Osteoblast (primary cell): ENCODE data around the gene RGS17. TPM values are rescaled to one million over a fixed set of nuclear protein-coding genes. Genes with fewer than 3 reads are reported as not detected.

ENCODE experiments used
- DNase-seq: peaks from one replicate; pipeline ENCODE4 v3.0.0; 2011; ENCODE audit warnings: low spot score, mixed read lengths; ENCODE audit not compliant: insufficient read length; ENCODE audit errors: missing footprints
- H2AFZ ChIP-seq: 2 replicates; pipeline ENCODE4 v1.6.0; 2011; ENCODE audit warnings: mild to moderate bottlenecking, low read length
- H3K27ac ChIP-seq: 2 replicates; pipeline ENCODE4 v1.5.1; 2011; ENCODE audit warnings: mild to moderate bottlenecking, low read depth, low read length, moderate library complexity
- H3K27me3 ChIP-seq: 2 replicates; pipeline ENCODE4 v1.6.0; 2012; ENCODE audit warnings: mild to moderate bottlenecking, control low read depth, inconsistent platforms, low read length, moderate library complexity; ENCODE audit not compliant: insufficient read depth
- H3K36me3 ChIP-seq: 2 replicates; pipeline ENCODE4 v1.5.1; 2011; ENCODE audit warnings: mild to moderate bottlenecking, low read length, control low read depth, moderate library complexity; ENCODE audit not compliant: insufficient read depth
- H3K4me1 ChIP-seq: 2 replicates; pipeline ENCODE4 v1.5.1; 2011; ENCODE audit warnings: mild to moderate bottlenecking, low read length, control low read depth, moderate library complexity; ENCODE audit not compliant: insufficient read depth
- H3K4me2 ChIP-seq: 2 replicates; pipeline ENCODE4 v1.6.0; 2011; ENCODE audit warnings: mild to moderate bottlenecking, low read length; ENCODE audit not compliant: insufficient read depth
- H3K4me3 ChIP-seq: fragments of 200-600 bp; sonication (generic); 3 replicates; pipeline ENCODE4 v1.5.1; 2012; ENCODE audit warnings: mild to moderate bottlenecking, low read length, inconsistent platforms; ENCODE audit not compliant: insufficient read depth
- H3K79me2 ChIP-seq: 2 replicates; pipeline ENCODE4 v1.6.0; 2012; ENCODE audit warnings: mild to moderate bottlenecking, low read length, control low read depth, inconsistent platforms; ENCODE audit not compliant: insufficient read depth
- H3K9me3 ChIP-seq: 2 replicates; pipeline ENCODE4 v1.5.1; 2011; ENCODE audit warnings: low read depth, low read length, control low read depth
- H4K20me1 ChIP-seq: 2 replicates; pipeline ENCODE4 v1.6.0; 2012; ENCODE audit warnings: mild to moderate bottlenecking, low read length, control low read depth; ENCODE audit not compliant: insufficient read depth
- total RNA-seq: library from RNA; depleted of rRNA; stranded (reverse); fragments of >200 nt; gene quantifications from 2 replicates; pipeline ENCODE4 v1.2.3, GENCODE V29; 2012
- TF ChIP-seq, protein P1 (sequence below): IDR thresholded peaks from 2 replicates; pipeline ENCODE4 v1.5.1; 2011; ENCODE audit warnings: mild to moderate bottlenecking, low read depth, low read length, moderate library complexity; ENCODE audit errors: extremely low read depth

Gene RGS17
- total RNA-seq, 1 donor = 1.4 TPM

DNA sequence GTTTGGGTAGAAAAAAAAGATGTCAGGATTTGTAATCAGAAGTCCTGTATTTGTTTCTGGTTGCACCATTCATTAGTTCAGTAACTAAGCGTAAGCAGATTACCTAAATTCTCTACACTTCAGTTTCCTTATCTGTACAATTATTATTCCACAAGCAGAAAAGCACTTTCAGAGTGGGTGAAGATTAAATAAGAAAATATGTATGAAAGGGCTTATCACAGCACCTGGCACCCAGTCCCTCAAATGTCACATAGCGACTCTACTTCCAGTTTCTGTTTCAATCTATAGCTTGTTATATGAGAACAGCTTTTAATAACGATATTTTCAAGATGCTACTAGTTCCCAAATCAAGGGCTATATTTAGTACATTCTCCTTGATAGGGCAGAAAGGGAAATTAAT is 31.4 kb downstream of the RGS17 start:
- TF ChIP-seq, protein P1, sequence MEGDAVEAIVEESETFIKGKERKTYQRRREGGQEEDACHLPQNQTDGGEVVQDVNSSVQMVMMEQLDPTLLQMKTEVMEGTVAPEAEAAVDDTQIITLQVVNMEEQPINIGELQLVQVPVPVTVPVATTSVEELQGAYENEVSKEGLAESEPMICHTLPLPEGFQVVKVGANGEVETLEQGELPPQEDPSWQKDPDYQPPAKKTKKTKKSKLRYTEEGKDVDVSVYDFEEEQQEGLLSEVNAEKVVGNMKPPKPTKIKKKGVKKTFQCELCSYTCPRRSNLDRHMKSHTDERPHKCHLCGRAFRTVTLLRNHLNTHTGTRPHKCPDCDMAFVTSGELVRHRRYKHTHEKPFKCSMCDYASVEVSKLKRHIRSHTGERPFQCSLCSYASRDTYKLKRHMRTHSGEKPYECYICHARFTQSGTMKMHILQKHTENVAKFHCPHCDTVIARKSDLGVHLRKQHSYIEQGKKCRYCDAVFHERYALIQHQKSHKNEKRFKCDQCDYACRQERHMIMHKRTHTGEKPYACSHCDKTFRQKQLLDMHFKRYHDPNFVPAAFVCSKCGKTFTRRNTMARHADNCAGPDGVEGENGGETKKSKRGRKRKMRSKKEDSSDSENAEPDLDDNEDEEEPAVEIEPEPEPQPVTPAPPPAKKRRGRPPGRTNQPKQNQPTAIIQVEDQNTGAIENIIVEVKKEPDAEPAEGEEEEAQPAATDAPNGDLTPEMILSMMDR = no peak
- Histone ChIP-seq H3K27ac (no peak overlapping the region), H4K20me1 (no peaks in the 10 kb centered on the region), H3K36me3 (no peaks in the 10 kb centered on the region), H3K27me3 (no peaks in the 10 kb centered on the region), H3K9me3 (no peaks in the 10 kb centered on the region), H2AFZ (no peak overlapping the region), H3K4me1 (no peaks in the 10 kb centered on the region), H3K4me2 (no peak overlapping the region), H3K4me3 (no peak overlapping the region), H3K79me2 (no peaks in the 10 kb centered on the region)
- no peak for DNase-seq

DNA sequence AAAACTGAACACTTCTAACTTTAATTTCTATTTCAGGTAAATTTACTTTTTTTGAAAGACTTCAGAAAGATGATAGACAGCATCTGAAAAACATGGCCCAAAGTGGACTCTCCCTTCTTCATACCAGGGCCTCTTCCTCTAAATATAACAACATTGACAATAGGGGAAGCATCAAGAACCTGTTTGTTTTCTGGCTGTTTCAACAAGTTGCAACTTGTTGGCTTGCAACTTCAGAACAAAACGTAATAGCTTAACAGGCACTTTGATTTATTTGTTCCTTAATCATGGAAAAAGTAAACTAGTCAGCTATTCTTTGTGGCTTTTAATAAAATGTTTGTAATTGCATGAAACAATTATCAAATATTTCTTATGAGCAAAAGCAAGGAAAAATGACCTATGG is 34.3 kb downstream of the RGS17 start:
- no peak overlapping the region for H3K4me2 ChIP-seq
- no peaks in the 10 kb centered on the region for H3K27me3 ChIP-seq
- peaks cover 13% of the 10 kb centered on the region for H3K4me1 ChIP-seq
- H3K79me2 ChIP-seq = no peaks in the 10 kb centered on the region
- no peaks in the 10 kb centered on the region for H3K36me3 ChIP-seq
- no peak overlapping the region for H2AFZ ChIP-seq
- TF ChIP-seq, protein P1 = no peak
- H3K4me3 ChIP-seq = no peak overlapping the region
- no peak for DNase-seq
- H3K9me3 ChIP-seq = no peaks in the 10 kb centered on the region
- H4K20me1 ChIP-seq = no peaks in the 10 kb centered on the region
- no peak overlapping the region for H3K27ac ChIP-seq

DNA sequence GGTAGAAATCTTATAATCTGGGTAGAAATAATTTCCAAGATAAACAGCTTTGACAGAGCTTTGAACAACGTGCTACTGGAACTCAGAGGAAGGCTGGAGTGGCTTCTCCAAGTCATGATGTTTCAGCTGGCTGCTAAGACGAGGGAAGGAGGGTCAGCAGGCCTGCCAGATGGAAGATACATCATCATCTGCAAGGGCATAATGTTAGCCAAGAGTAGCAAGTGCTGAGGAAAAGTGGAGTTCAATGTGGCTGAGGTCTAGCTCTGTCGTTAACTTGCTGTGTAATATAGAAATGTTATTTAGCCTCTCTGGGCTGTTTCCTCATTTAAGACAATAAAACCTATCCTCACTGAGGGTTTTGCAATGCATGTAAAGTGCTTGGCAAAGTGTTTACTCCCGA is 35.1 kb downstream of the RGS17 start:
- TF ChIP-seq, protein P1 = no peak
- H3K4me2 ChIP-seq = no peak overlapping the region
- H3K4me3 ChIP-seq = no peak overlapping the region
- peak overlapping the region; percentile 53 for H2AFZ ChIP-seq
- no peaks in the 10 kb centered on the region for H3K36me3 ChIP-seq
- H3K4me1 ChIP-seq = peaks cover 17% of the 10 kb centered on the region
- no peak for DNase-seq
- no peaks in the 10 kb centered on the region for H3K9me3 ChIP-seq
- H4K20me1 ChIP-seq = no peaks in the 10 kb centered on the region
- H3K27ac ChIP-seq = no peak overlapping the region
- no peaks in the 10 kb centered on the region for H3K27me3 ChIP-seq
- no peaks in the 10 kb centered on the region for H3K79me2 ChIP-seq

DNA sequence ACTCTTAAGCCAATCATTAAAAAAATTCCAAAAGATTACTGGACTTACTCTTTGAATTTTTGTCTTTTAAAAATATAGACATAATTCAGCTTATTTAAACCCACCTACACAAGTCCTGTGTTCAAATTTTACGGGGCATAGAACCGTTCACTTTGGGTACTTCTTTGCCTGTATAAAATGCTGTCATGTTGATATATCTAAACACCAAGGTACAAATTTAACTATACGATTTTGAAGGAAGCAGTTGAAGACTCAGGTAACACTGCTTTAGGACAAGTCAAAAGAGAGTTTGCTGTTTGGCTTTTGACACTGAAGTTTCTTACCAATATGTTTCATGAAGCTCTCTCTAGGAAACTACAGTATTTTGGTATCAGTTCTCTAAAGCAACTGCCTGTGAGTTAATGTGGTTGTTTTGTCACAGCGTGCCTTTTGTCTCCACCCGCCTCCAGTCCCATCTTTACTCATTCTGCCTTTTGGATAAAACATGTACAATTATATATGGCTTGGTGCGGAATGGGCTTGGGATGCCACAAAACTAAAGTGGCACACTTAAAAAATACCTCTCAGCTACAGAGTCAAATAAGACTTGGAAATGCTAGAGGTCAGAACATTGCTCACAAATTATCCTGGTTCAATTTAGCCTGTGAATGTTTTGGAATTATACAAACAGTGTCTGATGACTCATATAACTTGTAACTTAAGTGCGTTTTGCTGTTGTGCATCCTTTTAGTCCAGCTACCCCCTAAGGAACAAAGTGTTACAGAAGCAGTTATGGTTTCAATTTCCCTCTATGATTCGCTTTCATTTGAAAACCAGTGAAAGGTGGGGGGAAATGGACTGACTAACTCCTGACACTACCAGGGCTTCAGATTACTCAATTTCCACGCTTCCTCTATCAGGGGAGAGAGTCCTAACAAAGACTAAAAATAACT is 38.7 kb downstream of the RGS17 start:
- H3K27ac ChIP-seq = peak overlapping the region; percentile 65
- H3K4me1 ChIP-seq = peaks cover 33% of the 10 kb centered on the region
- TF ChIP-seq, protein P1 = no peak
- DNase-seq = no peak
- H4K20me1 ChIP-seq = no peaks in the 10 kb centered on the region
- peak overlapping the region; percentile 80 for H3K4me2 ChIP-seq
- no peaks in the 10 kb centered on the region for H3K27me3 ChIP-seq
- peak overlapping the region; percentile 54 for H3K4me3 ChIP-seq
- no peaks in the 10 kb centered on the region for H3K36me3 ChIP-seq
- no peaks in the 10 kb centered on the region for H3K9me3 ChIP-seq
- H2AFZ ChIP-seq = peak overlapping the region; percentile 57
- H3K79me2 ChIP-seq = no peaks in the 10 kb centered on the region
